Vagina (tissue), 2 donors: ENCODE data around the gene EXO5. TPM values are rescaled to one million over a fixed set of nuclear protein-coding genes. Genes with fewer than 3 reads are reported as not detected.

Experiments used
- DNase-seq, 2 donors: peaks; one replicate each; pipeline ENCODE4 v3.0.0-alpha.2; 2017; ENCODE audit errors: extremely low spot score in 2 of 2
- H3K27ac ChIP-seq: fragments of 200-600 bp; sonication (generic); one replicate; pipeline ENCODE4 v1.5.1; 2019
- H3K27me3 ChIP-seq: fragments of 200-600 bp; sonication (generic); one replicate; pipeline ENCODE4 v1.5.1; 2019
- H3K36me3 ChIP-seq, 2 donors: fragments of 200-600 bp; sonication (generic); one replicate each; pipeline ENCODE4 v1.5.1; 2017 to 2019
- H3K4me1 ChIP-seq: fragments of 200-600 bp; sonication (generic); one replicate; pipeline ENCODE4 v1.5.1; 2019
- H3K4me3 ChIP-seq, 2 donors: fragments of 200-600 bp; sonication (generic); 1 replicate in 1 of 2; 2 replicates in 1 of 2; pipeline ENCODE4 v1.5.1; 2016 to 2019
- H3K9me3 ChIP-seq: fragments of 200-600 bp; sonication (generic); one replicate; pipeline ENCODE4 v1.5.1; 2019
- POLR2A ChIP-seq, 2 donors: fragments of 450-650 bp; IDR thresholded peaks; one replicate each; pipeline ENCODE4 v1.6.1; 2017; ENCODE audit warnings: antibody characterized with exemption in 2 of 2, mild to moderate bottlenecking in 2 of 2, moderate library complexity in 2 of 2
- POLR2AphosphoS5 ChIP-seq, 2 donors: sonication (generic); formaldehyde crosslinking; IDR thresholded peaks; one replicate each; pipeline ENCODE4 v1.9.0; 2017; ENCODE audit warnings: antibody characterized with exemption in 2 of 2, mild to moderate bottlenecking in 2 of 2, low read depth in 1 of 2; ENCODE audit not compliant: insufficient read depth in 1 of 2
- intact Hi-C: fragments of 100-400 bp; cut with DNase I; formaldehyde crosslinking; loops from one replicate; pipeline ENCODE4 v1.15.1; 2023
- total RNA-seq: library from RNA; depleted of rRNA; stranded (reverse); fragments of >200 nt; gene quantifications from one replicate; pipeline ENCODE4 v1.2.3, GENCODE V29; 2016
- TF ChIP-seq, protein P1 (sequence below), 3 experiments: fragments of 450-650 bp in 2 of 3; fragments of 200-600 bp in 1 of 3; sonication (generic) in 1 of 3; IDR thresholded peaks; one replicate each; pipeline ENCODE4 v1.5.1; 2017 to 2019; ENCODE audit warnings: antibody characterized with exemption in 3 of 3, mild to moderate bottlenecking in 2 of 3, moderate library complexity in 2 of 3

Gene EXO5
- total RNA-seq, 1 donor from 2014 or later: 3.4 TPM

DNA sequence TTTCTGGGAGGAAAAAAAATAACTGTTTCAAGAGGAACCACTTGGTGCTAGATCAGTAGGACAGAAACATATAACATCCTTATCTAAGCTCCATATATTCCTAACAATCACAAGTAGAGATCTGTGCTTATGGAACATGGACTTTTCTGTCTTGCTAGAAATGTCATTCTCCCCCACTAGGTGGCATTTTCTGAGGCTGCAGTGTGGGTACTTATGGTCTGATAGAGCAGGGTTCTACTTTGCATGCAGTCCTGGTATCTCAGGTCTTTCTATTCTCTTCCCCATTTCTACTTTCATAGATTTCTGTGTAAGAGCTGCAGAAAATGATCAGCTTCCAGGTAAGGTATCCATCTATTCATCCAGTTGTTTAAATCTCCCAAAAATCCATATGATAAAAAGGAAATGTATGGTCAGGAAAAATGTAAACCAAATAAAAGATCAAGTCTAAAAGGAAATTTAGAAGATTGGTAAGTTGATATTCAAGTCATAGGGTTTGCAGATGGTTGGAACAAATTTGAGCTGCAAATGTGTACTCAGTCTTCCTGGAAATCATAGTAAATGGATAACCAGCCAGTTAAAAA, 24.4 kb downstream of the EXO5 start:
- intact Hi-C loops: no loop called here
- no peak for DNase-seq
- H3K27ac ChIP-seq: no peak overlapping the region
- H3K27me3 ChIP-seq: no peaks in the 10 kb centered on the region
- H3K9me3 ChIP-seq: no peaks in the 10 kb centered on the region
- peaks cover 12% of the 10 kb centered on the region for H3K4me1 ChIP-seq
- peaks cover 0 to 6% of the 10 kb centered on the region in 2 donors for H3K36me3 ChIP-seq
- no peak overlapping the region for H3K4me3 ChIP-seq
- TF ChIP-seq, protein P1, sequence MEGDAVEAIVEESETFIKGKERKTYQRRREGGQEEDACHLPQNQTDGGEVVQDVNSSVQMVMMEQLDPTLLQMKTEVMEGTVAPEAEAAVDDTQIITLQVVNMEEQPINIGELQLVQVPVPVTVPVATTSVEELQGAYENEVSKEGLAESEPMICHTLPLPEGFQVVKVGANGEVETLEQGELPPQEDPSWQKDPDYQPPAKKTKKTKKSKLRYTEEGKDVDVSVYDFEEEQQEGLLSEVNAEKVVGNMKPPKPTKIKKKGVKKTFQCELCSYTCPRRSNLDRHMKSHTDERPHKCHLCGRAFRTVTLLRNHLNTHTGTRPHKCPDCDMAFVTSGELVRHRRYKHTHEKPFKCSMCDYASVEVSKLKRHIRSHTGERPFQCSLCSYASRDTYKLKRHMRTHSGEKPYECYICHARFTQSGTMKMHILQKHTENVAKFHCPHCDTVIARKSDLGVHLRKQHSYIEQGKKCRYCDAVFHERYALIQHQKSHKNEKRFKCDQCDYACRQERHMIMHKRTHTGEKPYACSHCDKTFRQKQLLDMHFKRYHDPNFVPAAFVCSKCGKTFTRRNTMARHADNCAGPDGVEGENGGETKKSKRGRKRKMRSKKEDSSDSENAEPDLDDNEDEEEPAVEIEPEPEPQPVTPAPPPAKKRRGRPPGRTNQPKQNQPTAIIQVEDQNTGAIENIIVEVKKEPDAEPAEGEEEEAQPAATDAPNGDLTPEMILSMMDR (IDR thresholded peaks at IDR 0.05): no peak
- TF ChIP-seq POLR2AphosphoS5 (IDR thresholded peaks at IDR 0.05; ENCODE audit: insufficient read depth in 1 of 2, low read depth in 1 of 2) (no peak), POLR2A (IDR thresholded peaks at IDR 0.05) (no peak)

DNA sequence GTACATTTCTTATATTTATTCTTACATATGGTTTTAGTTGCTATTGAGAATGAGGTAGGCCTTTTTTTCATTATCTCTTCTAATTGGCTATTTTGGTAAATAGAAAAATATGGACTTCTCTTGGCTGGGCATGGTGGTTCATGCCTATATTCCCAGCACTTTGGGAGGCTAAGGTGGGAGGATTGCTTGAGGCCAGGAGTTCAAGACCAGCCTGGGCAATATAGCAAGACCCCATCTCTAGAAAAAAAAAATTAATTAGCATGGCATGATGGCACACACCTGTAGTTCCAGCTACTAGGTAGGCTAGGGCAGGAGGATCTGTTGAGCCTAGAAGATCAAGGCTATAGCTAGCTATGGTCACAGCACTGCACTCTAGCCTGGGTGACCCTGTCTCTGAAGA, 26.0 kb downstream of the EXO5 start:
- DNase-seq: no peak
- intact Hi-C loops: no loop called here
- Histone ChIP-seq H3K36me3 (peaks cover 0 to 6% of the 10 kb centered on the region in 2 donors), H3K4me3 (no peak overlapping the region), H3K27me3 (no peaks in the 10 kb centered on the region), H3K4me1 (peaks cover 12% of the 10 kb centered on the region), H3K27ac (no peak overlapping the region), H3K9me3 (no peaks in the 10 kb centered on the region)
- TF ChIP-seq POLR2AphosphoS5 (IDR thresholded peaks at IDR 0.05; ENCODE audit: insufficient read depth in 1 of 2, low read depth in 1 of 2): no peak
- TF ChIP-seq, protein P1 (IDR thresholded peaks at IDR 0.05): no peak
- no peak for TF ChIP-seq POLR2A (IDR thresholded peaks at IDR 0.05)

DNA sequence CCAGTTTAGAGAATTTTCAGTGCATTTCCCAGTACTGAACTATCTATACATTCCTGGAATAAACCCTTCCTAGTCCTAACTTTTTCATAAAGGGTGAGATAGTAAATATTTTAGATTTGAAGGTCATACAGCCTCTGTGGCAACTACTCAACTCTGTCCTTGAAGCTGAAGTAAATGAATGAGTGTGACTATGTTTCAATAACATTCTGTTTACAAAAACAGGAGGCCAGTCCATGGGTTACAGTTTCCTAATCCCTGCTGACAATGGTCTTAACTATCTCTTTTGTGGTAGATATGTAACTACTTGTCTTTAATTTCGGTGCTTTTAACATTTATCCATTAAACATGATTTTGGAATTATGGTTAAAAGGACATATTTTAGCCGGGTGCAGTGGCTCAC, 27.2 kb downstream of the EXO5 start:
- Histone ChIP-seq H3K27ac (no peak overlapping the region), H3K27me3 (no peaks in the 10 kb centered on the region), H3K36me3 (peaks cover 0 to 8% of the 10 kb centered on the region in 2 donors), H3K9me3 (no peaks in the 10 kb centered on the region), H3K4me1 (peaks cover 12% of the 10 kb centered on the region), H3K4me3 (no peak overlapping the region)
- intact Hi-C loops: no loop called here
- DNase-seq: no peak
- TF ChIP-seq, protein P1 (IDR thresholded peaks at IDR 0.05): no peak
- TF ChIP-seq POLR2AphosphoS5 (IDR thresholded peaks at IDR 0.05; ENCODE audit: insufficient read depth in 1 of 2, low read depth in 1 of 2) (no peak), POLR2A (IDR thresholded peaks at IDR 0.05) (no peak)

DNA sequence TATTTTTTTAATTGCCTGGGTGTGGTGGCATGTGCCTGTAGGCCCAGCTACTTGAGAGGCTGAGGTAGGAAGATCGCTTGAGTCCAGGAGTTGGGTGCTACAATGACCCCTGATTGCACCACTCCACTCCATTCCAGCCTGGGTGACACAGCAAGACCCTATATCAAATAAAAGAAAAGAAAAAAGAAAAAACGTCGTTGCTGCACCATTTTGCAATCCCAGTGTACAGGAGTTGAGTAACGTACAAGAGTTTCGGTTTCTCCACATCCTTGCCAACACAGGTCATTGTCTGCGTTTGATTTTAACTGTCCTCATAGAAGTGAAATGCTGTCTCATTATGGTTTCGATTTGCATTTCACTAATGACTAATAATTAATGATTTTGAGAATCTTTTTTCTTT, 30.8 kb downstream of the EXO5 start:
- intact Hi-C loops: no loop called here
- H3K4me1 ChIP-seq: no peaks in the 10 kb centered on the region
- no peaks in the 10 kb centered on the region for H3K9me3 ChIP-seq
- TF ChIP-seq POLR2AphosphoS5 (IDR thresholded peaks at IDR 0.05; ENCODE audit: insufficient read depth in 1 of 2, low read depth in 1 of 2) (no peak), POLR2A (IDR thresholded peaks at IDR 0.05) (no peak)
- TF ChIP-seq, protein P1 (IDR thresholded peaks at IDR 0.05): no peak
- DNase-seq: no peak
- no peak overlapping the region for H3K4me3 ChIP-seq
- H3K27ac ChIP-seq: no peak overlapping the region
- H3K36me3 ChIP-seq: peaks cover 0 to 28% of the 10 kb centered on the region in 2 donors
- H3K27me3 ChIP-seq: no peaks in the 10 kb centered on the region

DNA sequence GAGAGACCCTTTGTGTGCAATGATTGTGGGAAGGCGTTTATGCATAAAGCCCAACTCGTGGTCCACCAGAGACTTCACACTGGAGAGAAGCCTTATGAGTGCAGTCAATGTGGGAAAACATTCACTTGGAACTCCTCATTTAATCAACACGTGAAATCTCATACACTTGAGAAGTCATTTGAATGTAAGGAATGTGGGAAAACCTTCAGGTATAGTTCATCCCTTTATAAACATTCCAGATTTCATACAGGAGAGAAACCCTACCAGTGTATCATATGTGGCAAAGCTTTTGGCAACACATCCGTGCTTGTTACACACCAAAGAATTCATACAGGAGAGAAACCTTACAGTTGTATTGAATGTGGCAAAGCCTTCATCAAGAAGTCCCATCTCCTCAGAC, 38.4 kb downstream of the EXO5 start:
- DNase-seq: no peak
- peaks cover 7% of the 10 kb centered on the region for H3K9me3 ChIP-seq
- H3K27me3 ChIP-seq: no peaks in the 10 kb centered on the region
- no peak overlapping the region for H3K4me3 ChIP-seq
- TF ChIP-seq, protein P1 (IDR thresholded peaks at IDR 0.05): no peak
- TF ChIP-seq POLR2AphosphoS5 (IDR thresholded peaks at IDR 0.05; ENCODE audit: insufficient read depth in 1 of 2, low read depth in 1 of 2): no peak
- no peak for TF ChIP-seq POLR2A (IDR thresholded peaks at IDR 0.05)
- H3K27ac ChIP-seq: no peak overlapping the region
- intact Hi-C loops: no loop called here
- H3K36me3 ChIP-seq: peaks cover 0 to 42% of the 10 kb centered on the region in 2 donors
- H3K4me1 ChIP-seq: no peaks in the 10 kb centered on the region
